ENCODE measurements around the gene LRCH3. TPM values are rescaled to one million over a fixed set of nuclear protein-coding genes. Genes with fewer than 3 reads are reported as not detected.

Gene LRCH3
- total and polyA plus RNA-seq, 3 donors from 2014 or later: 43.4 to 173 (median 80.2) TPM

- DNase-seq: no peak
- no peaks in the 10 kb centered on the region for H3K9me3 ChIP-seq
- H3K27me3 ChIP-seq: no peaks in the 10 kb centered on the region
- no peaks in the 10 kb centered on the region for H3K4me1 ChIP-seq
- no peaks in the 10 kb centered on the region for H3K36me3 ChIP-seq (ENCODE audit: low read depth, missing control alignments)
- WGBS, 2 donors: 83 to 85% methylated on average over 8 of the region's 8 CpGs
- no peak overlapping the region for H3K27ac ChIP-seq
- no peak overlapping the region for H3K4me3 ChIP-seq
- no peak for TF ChIP-seq POLR2A (IDR thresholded peaks at IDR 0.05)
- no peak for TF ChIP-seq CTCF (IDR thresholded peaks at IDR 0.05)
- intact Hi-C loops (cut with DNase I; ENCODE audit: low total_unique reads): no loop called here
Observed at GRCh38 chr3:197856199-197856816, 65.3 kb downstream of the LRCH3 start.

- DNase-seq: no peak
- 86 to 89% methylated on average over 3 of the region's 3 CpGs for WGBS, 2 donors
- H3K36me3 ChIP-seq (ENCODE audit: low read depth, missing control alignments): no peaks in the 10 kb centered on the region
- H3K9me3 ChIP-seq: no peaks in the 10 kb centered on the region
- intact Hi-C loops (cut with DNase I; ENCODE audit: low total_unique reads): no loop called here
- H3K4me1 ChIP-seq: no peaks in the 10 kb centered on the region
- H3K27ac ChIP-seq: no peak overlapping the region
- no peak overlapping the region for H3K4me3 ChIP-seq
- TF ChIP-seq CTCF (IDR thresholded peaks at IDR 0.05) (no peak), POLR2A (IDR thresholded peaks at IDR 0.05) (no peak)
- H3K27me3 ChIP-seq: no peaks in the 10 kb centered on the region
Observed at GRCh38 chr3:197858133-197858532, 67.1 kb downstream of the LRCH3 start.

- DNase-seq: no peak
- WGBS, 2 donors: 77 to 82% methylated on average over 3 of the region's 3 CpGs
- Histone ChIP-seq H3K9me3 (no peaks in the 10 kb centered on the region), H3K4me1 (no peaks in the 10 kb centered on the region), H3K4me3 (no peak overlapping the region), H3K36me3 (ENCODE audit: low read depth, missing control alignments) (no peaks in the 10 kb centered on the region), H3K27ac (no peak overlapping the region), H3K27me3 (no peaks in the 10 kb centered on the region)
- intact Hi-C loops (cut with DNase I; ENCODE audit: low total_unique reads): no loop called here
- TF ChIP-seq CTCF (IDR thresholded peaks at IDR 0.05) (no peak), POLR2A (IDR thresholded peaks at IDR 0.05) (no peak)
Observed at GRCh38 chr3:197858598-197858997, 67.5 kb downstream of the LRCH3 start.

GRCh38 chr3:197866035-197866434 lies 75.0 kb downstream of the LRCH3 start:
- Histone ChIP-seq H3K4me1 (no peaks in the 10 kb centered on the region), H3K36me3 (ENCODE audit: low read depth, missing control alignments) (no peaks in the 10 kb centered on the region), H3K9me3 (no peaks in the 10 kb centered on the region), H3K4me3 (no peak overlapping the region), H3K27me3 (no peaks in the 10 kb centered on the region), H3K27ac (no peak overlapping the region)
- DNase-seq: no peak
- WGBS, 2 donors: 95 to 96% methylated on average over 6 of the region's 6 CpGs
- no peak for TF ChIP-seq POLR2A (IDR thresholded peaks at IDR 0.05)
- TF ChIP-seq CTCF (IDR thresholded peaks at IDR 0.05): no peak
- intact Hi-C loops (cut with DNase I; ENCODE audit: low total_unique reads): no loop called here

GRCh38 chr3:197873329-197873728 lies 82.3 kb downstream of the LRCH3 start:
- Histone ChIP-seq H3K4me3 (no peak overlapping the region), H3K36me3 (ENCODE audit: low read depth, missing control alignments) (no peaks in the 10 kb centered on the region), H3K27ac (no peak overlapping the region), H3K27me3 (no peaks in the 10 kb centered on the region), H3K9me3 (no peaks in the 10 kb centered on the region), H3K4me1 (no peaks in the 10 kb centered on the region)
- intact Hi-C loops (cut with DNase I; ENCODE audit: low total_unique reads): no loop called here
- WGBS, 2 donors: 95 to 96% methylated on average over 6 of the region's 6 CpGs
- no peak for DNase-seq
- no peak for TF ChIP-seq CTCF (IDR thresholded peaks at IDR 0.05)
- no peak for TF ChIP-seq POLR2A (IDR thresholded peaks at IDR 0.05)

Data from testis (tissue), 3 donors.